ENCODE measurements around the gene BTBD6.
"Not testable (repeated sequence)": the region's sequence is repeated elsewhere in the genome, so short reads cannot be mapped to it uniquely, and the experiment has no call there.

Gene BTBD6

DNA sequence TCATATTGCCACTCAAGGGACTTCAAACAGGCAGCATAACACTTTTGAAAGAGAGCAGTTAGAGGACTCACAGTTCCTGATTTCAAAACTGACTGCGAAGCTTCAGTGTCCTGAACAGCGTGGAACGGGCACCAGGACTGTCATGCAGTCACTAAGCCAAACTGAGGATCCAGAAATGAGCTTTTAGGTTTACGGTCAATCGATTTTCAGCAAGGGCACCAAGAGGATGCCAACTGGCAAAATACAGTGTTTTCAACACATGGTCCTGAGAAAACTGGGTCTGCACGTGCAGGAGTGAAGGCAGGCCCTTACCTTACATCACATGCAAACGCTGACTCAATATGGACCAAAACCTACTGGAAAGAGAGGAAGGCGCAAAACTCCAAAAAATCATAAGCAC, 36.8 kb downstream of the BTBD6 start:
- no peak for TF ChIP-seq ZFX (IDR thresholded peaks at IDR 0.05; ENCODE audit: borderline replicate concordance)
- no peak overlapping the region for H3K27ac ChIP-seq

- H3K27ac ChIP-seq = no peak overlapping the region
- TF ChIP-seq CTCF (IDR thresholded peaks at IDR 0.05) = no peak
- TF ChIP-seq ZFX (IDR thresholded peaks at IDR 0.05; ENCODE audit: borderline replicate concordance) = no peak
Measured at GRCh38 chr14:105286759-105287144, 38.4 kb downstream of the BTBD6 start.

DNA sequence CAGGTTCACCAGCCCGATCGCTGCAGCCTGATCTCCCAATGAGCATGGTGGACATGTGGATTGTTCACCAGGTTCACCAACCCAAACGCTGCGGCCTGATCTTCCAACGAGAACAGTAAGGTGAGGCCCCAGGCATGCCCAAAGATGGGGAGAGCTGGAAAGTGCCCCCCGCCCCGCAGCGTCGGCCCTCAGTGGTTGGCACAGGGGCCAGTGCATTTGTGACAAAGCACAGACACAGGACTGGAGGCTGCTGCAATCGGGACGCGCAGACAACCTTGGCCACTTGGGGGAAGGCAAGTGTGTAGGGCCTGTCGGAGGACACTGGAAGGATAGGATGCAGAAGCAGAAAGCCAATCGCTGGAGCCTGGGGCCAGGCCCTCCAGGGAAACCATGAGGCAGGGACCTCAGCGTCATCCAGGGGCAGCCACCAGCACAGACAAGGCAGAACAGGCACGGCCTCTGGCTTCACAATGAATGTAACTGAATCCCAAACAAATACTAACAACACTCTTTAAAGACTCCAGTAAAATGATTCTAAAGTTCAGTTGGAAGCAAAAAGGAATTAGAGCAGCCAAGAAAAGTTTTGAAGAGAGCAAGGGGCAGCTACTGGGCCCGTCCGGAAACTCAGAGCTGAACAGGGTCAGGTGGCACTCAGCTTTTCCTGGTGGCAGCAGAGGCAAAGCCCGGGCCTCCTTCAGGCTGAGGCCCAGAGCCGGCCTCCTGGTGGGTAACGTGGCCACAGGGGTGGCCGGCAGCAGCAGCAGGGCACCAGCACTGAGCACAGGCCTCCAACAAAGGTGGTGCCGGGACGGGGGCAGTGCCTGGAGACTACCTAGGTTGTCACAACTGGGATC, 39.1 kb downstream of the BTBD6 start:
- TF ChIP-seq ZFX (IDR thresholded peaks at IDR 0.05; ENCODE audit: borderline replicate concordance) = no peak
- no peak overlapping the region for H3K27ac ChIP-seq

- H3K27ac ChIP-seq = not testable (repeated sequence)
Measured at GRCh38 chr14:105288936-105289335, 40.6 kb downstream of the BTBD6 start.

- TF ChIP-seq ZFX (IDR thresholded peaks at IDR 0.05; ENCODE audit: borderline replicate concordance) = no peak
- TF ChIP-seq CTCF (IDR thresholded peaks at IDR 0.05) = no peak
- H3K27ac ChIP-seq = no peak overlapping the region
Measured at GRCh38 chr14:105290621-105291346, 42.5 kb downstream of the BTBD6 start.

- no peak for TF ChIP-seq CTCF (IDR thresholded peaks at IDR 0.05)
- no peak for TF ChIP-seq ZFX (IDR thresholded peaks at IDR 0.05; ENCODE audit: borderline replicate concordance)
- H3K27ac ChIP-seq = no peak overlapping the region
Measured at GRCh38 chr14:105292826-105293711, 44.7 kb downstream of the BTBD6 start.

DNA sequence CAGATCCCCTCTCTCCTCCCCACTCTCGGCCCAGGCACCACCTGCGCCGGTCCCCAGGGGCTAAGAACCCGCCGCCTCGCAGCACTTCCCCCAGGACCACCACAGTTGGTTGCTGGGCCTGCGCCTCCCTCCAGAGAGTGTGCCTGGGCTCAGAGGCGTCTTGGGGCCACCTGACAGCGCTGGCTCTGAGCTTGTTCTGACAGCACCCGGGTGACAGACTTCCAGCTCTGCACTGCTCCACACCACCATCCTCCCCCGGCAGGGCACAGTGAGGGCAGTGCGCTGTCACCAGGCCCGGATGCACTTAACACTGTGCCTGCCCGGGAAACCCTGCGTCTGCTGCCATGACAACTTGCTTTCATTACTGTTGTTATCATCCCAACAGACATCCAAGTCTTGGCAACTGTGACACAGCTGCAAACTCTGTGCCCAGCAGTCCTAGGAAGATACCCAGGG, 45.8 kb downstream of the BTBD6 start:
- no peak for TF ChIP-seq ZFX (IDR thresholded peaks at IDR 0.05; ENCODE audit: borderline replicate concordance)
- TF ChIP-seq CTCF (IDR thresholded peaks at IDR 0.05) = no peak
- H3K27ac ChIP-seq = no peak overlapping the region

DNA sequence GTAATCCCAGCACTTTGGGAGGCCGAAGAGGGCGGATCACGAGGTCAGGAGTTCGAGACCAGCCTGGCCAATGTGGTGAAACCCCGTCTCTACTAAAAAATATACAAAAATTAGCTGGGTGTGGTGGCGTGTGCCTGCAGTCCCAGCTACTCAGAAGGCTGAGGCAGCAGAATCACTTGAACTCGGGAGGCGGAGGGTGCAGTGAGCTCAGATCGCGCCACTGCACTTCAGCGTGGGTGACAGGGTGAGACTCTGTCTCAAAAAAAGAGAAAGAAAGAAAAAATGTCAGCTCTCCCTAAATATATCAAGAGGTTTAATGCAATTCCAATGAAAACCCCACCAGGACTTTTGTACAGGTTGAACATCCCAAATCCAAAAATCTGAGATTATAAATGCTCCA, 49.0 kb downstream of the BTBD6 start:
- not testable (repeated sequence) for H3K27ac ChIP-seq
